Tibial nerve (tissue), 3 donors: ENCODE measurements around the gene ANKRD62.

ENCODE experiments used
- POLR2A ChIP-seq, 2 donors: fragments of 450-650 bp; IDR thresholded peaks; one replicate each; pipeline ENCODE4 v1.6.1; 2017; ENCODE audit warnings: antibody characterized with exemption in 2 of 2, mild to moderate bottlenecking in 2 of 2, moderate library complexity in 2 of 2
- TF ChIP-seq, protein P1 (sequence below), 5 experiments: fragments of 200-600 bp in 3 of 5; fragments of 450-650 bp in 2 of 5; sonication (generic) in 3 of 5; IDR thresholded peaks; one replicate each; pipeline ENCODE4 v1.5.1; 2016 to 2019; ENCODE audit warnings: antibody characterized with exemption in 5 of 5, mild to moderate bottlenecking in 3 of 5, moderate library complexity in 2 of 5

DNA sequence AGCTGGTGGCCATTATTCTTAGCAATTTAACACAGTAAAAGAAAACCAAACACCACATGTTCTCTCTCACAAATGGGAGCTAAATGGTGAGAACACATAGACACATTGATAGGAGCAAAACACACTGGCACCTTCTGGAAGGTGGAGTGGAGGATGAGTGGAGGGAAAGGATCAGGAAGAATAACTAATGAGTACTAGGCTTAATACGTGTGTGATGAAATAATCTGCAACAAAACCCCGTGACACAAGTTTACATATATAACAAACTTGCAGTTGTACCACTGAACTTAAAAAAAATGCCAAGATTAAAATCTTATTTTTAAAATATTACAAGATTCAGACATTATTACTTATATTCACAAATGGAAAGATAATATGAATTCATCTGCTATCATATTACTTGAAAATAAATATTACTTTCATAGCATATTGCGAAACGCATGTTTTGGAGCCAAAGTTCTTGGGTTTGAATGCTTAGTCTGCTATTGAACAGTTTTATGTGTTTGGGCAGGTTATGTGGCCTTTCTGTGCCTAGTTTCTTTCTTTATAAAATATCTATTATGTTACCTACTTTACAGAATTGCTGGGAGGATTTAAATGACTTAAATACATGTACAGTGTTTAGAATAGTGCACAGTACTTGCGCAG is 20.5 kb downstream of the ANKRD62 start:
- no peak for TF ChIP-seq POLR2A (IDR thresholded peaks at IDR 0.05)
- TF ChIP-seq, protein P1, sequence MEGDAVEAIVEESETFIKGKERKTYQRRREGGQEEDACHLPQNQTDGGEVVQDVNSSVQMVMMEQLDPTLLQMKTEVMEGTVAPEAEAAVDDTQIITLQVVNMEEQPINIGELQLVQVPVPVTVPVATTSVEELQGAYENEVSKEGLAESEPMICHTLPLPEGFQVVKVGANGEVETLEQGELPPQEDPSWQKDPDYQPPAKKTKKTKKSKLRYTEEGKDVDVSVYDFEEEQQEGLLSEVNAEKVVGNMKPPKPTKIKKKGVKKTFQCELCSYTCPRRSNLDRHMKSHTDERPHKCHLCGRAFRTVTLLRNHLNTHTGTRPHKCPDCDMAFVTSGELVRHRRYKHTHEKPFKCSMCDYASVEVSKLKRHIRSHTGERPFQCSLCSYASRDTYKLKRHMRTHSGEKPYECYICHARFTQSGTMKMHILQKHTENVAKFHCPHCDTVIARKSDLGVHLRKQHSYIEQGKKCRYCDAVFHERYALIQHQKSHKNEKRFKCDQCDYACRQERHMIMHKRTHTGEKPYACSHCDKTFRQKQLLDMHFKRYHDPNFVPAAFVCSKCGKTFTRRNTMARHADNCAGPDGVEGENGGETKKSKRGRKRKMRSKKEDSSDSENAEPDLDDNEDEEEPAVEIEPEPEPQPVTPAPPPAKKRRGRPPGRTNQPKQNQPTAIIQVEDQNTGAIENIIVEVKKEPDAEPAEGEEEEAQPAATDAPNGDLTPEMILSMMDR (IDR thresholded peaks at IDR 0.05), result no peak
